GM19099 (cell line): Measurements from ENCODE around the gene NET1.

Experiments
- POLR2A ChIP-seq: IDR thresholded peaks from 3 replicates; pipeline ENCODE4 v1.6.1; 2011; ENCODE audit warnings: low read depth; ENCODE audit not compliant: insufficient read length; ENCODE audit errors: extremely low read depth

Gene NET1

DNA sequence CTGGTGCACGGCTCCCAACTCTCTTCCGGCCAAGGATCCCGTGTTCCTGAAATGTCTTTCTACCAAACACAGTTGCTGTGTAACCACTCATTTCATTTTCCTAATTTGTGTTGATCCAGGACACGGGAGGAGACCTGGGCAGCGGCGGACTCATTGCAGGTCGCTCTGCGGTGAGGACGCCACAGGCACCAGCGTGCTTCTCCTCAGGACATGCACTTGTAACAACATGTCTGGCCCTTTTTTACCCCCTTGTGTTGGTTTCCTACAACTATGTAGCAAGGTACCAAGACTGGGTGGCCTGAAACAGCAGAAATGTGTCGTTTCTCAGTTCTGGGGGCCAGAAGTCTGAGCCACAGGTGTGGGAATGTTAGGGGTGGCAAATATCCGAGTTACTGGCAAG, 68.8 kb downstream of the NET1 start:
- no peak for TF ChIP-seq POLR2A

DNA sequence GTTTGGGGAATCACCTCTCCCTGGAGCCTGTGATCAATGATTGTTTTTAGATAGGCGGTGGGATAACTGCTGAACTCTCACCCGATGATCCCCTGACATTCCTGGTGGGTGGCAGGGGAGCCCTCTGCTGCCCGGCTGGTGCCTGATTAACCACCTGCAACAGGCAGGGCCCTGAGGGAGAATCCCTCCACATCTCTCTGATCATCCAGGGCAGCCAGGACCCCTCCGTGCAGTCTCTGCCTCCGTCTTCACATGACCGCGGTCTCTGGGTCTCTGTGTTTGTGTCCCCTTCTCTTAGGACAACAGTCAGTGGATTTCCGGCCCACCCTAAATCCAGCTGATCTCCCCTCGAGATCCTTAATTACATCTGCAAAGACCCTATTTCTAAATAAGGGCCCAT, 69.7 kb downstream of the NET1 start:
- TF ChIP-seq POLR2A = no peak

DNA sequence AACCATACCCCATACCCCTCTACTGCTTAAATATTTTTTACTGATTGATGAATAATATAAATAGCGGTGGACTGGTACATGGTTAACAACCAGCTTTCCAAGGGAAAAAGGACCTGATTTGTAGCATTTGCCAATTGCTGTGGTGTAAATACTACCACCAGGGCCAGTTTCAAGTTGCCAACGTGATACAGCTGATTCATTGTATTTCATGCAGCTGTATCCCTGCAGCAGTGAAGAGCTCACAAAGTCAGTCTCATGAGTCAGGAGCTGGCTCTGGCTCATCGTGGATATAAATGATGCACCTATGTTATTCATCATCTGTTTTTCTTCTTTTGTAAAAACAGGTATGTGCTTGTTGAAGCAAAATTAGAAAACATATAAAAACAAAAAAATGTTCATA, 71.8 kb downstream of the NET1 start:
- TF ChIP-seq POLR2A = no peak

DNA sequence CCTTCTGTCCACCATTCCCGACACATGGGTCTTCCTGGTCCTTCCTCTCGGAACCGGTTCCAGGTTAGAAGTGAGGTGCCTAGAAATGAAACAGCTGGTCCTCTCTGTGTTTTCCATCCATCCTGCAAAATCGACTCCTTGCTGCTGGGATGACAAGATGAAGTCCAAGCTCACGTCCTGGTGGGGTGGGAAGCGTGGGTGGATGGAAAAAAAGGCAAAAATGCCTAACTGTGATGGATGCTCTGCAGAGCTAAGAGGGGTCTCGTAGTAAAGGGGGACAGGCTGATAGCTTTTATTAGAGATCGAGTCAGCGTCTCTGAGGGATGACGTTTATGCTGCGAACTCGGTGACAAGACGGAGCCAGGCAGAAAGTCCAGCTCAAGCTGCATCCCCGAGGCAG, 72.9 kb downstream of the NET1 start:
- no peak for TF ChIP-seq POLR2A

DNA sequence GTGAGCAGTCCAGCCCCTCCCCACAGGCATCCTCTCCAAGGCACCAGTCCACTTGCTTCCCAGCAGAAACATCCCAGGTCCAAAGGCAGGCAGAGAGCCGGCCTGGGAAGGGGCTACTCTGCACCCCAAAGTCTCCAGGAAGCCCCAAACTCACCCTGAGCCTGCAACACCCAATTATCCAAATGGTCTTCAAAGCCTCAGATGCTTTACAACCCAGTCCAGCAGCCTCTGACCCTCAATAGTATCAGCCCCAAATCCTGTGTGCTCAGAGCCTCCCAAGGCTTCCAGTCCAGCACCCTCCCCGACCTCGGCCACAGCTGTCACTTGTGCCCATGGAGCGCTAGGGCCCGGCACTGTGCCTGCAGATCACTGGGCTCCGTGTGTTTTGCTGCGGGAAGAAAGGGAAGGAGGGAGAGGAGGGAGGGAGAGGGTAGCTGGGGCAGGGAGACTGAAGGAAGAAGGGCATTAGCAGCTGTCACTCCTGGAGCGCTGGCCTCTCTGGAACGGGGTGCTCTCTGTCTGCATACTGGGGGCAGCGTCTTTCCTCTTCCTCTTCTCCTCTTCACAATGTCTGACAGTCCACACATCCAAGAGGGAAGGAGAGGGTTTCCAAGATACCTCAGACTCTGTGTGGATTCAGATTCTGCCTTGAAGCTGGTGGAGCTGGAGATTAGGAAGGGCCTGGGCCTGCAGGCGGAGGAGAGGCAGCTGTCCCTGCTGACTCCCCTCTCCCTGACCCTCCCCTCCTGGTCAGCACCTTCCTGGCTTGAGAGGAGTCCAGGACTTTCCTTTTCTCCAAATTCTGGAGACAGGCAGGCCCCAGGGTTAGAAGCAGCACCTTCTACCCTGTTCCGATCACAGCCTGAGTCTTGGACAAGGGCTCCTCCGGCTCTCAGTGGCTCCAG, 73.8 kb downstream of the NET1 start:
- no peak for TF ChIP-seq POLR2A

DNA sequence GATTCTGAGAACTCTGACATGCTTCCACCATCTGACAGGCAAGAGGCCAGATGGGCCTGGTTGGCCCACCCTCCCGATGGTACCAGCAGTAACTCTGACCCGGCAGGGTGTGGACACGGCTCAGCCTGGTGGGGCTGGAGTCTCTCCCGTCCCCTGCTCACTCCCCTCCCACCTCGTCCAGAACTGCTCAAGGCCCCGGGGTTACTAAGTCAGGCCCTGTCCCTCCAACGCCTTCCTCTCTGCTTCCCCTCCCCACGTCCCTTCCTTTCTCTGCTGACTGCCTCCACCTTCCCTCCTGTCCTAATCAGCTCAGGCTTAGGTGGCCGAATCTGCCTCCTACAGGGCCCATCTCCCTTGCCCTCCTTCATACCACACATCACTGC, 74.5 kb downstream of the NET1 start:
- no peak for TF ChIP-seq POLR2A

DNA sequence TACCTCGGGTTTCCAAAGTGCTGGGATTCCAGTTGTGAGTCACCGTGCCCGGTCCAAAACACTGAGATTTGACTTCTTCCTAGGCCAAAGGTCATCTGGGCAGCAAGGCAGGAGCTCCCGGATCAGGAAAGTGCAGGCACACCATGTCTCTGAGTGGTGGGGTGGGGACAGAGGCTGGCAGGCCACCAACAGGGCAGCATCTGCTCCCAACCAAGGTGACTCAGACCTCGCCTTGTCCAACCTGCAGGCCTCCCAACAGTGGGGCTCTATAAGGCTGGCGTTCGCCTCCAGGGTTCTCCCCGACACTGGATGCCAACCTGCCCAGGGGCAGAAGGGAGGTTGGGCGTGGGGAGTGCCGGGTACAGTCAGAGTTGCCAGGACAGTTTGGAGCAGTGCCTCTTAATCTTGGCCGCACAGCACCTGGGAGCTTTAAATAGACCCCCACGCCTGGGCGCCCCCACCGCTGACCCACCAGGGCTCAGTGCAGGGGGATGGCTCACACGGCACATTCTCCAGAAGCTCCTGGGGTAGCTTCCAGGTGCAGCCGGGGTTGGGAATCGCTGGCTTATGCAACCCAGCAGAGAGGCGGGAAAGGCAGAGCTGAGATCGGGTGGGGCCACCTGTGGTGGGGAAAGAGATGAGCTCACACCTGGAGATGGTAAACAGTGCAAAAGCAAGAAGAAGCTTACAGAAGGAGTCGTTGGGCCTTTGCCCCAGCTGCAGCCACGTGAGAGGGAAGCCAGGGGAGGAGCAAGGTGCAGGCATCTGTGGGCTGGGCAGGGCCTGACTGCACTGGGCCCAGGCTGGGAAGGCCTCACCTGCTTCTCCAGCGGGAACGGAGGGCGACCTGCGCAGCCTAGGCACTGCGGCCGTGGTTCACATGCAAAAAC, 76.2 kb downstream of the NET1 start:
- no peak for TF ChIP-seq POLR2A

DNA sequence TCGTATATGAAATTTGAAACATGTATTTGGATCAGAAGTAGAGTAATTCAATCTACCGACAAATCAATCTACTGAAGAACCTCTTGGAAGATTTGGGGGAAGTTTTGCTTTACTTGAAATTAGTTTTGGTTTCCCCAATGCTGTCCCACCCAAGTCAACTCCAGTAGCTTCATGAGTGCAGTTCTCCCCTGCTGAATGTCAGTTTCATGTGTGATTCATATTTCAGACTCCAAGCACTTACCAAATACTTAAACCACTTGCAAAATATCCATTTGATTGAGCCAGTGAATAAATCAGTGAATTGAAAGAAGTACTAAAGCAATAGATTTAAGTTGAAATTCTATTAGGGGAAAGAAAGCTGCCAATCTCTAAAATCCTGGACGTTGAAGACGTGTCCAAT, 77.7 kb downstream of the NET1 start:
- TF ChIP-seq POLR2A = no peak

DNA sequence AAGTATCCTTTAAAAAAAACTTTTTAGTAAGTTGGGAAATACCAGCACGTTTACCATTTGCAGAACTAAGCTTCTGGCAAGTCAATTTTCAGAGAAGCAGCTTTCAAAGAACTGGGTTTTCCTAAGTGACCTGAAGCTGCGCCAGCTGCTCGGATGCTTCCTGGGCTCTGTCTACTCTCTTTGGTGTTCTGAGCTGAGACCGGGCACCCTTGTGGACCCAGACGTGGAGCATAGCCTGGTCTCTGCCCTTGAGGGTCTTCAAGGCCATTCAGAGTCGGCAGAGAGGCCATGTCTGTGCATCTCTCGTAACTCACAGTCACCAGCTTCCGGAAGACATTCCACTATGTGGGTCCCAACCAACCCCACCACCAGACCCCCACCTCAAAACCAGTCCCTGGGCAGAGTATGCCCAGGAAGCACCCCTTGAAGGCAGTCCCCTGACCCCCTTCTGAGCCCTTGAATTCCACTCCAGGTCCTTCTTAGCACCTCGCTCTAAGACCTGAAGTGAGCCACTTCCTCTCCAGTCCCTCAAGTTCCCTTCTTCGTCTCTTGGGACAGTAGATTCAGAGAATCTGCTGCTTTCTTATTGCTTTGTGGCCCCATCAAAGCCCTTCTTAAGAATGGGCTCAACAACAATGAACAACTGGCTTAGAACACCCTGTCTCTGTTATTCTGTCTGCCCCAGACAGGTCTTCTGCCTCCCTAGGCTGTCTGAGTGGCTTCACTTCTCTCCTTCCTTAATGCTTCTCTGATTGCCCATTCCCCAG, 78.5 kb downstream of the NET1 start:
- no peak for TF ChIP-seq POLR2A

DNA sequence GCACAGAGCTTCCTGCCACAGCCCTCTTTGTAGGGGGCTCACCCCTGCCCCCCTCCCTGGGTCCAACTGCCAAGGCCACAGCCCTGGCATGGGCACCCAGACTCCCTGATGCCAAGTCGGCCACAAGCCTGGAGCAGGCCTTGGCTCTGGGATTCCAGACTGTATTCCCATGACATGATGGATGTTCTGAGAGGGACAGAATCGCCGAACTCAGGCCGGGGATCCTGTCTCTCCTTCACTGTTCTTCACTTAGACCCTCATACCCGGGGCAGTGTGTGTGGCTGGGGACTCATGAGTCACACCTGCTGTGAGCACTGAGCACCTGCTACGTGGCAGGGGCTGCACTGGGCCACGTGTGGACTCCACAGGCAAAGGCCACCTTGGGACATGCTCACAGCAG, 79.1 kb downstream of the NET1 start:
- TF ChIP-seq POLR2A = no peak

DNA sequence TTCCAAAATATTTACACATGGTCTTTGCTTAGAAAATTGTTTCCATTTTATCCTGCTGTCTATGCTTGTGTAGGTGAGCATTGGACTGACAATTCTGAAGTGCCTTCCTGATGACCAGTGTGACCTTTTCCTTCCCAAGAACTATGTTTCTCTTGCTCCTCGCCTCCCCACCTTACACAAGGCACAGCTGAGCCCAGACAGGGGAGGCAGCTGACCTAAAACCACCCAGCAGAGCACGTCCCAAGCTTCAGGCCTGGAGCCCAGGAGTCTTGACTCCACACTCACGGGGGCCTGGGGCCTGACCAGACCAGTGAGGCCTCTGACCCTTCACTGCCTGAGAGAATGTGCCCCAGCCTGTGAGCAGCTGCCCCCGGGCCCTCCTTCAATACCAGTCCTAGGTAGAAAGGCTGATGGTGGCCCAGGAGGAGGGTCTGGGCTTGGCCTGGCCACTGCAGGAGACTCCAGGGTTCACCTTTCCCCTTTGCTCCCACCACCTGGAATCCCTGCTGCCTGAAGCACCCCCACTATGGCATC, 80.0 kb downstream of the NET1 start:
- TF ChIP-seq POLR2A = no peak

DNA sequence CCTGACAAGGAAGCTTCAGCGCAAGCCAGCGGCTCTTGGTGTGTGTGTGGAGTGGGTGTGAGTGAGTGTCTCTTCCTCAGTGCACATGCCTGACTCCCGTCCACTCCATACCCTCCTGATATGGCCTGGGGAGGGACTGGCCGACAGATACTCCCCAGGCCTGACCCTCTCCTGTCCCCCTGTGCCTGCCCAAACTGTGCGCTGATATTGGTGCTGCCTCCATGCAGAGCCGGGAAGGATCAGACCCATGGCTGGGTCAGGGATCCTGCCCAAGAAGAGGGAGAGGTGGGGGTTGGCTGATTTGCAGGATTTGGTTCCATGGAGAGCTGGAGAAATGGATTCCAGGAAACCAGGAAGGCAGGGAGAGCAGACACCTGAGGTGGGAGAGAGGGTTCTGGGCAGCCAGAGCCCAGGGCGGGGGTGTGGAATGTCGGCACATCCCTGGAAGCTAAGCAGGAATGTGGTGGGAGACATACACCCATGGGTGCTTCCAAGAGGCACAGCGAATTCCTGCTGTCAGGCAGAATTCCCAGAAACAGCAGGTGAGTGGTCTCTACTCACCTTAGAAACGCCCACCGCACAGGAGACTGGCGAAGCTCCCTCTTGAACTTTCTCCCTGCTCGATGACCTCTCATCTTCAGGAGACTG, 80.7 kb downstream of the NET1 start:
- TF ChIP-seq POLR2A = no peak

DNA sequence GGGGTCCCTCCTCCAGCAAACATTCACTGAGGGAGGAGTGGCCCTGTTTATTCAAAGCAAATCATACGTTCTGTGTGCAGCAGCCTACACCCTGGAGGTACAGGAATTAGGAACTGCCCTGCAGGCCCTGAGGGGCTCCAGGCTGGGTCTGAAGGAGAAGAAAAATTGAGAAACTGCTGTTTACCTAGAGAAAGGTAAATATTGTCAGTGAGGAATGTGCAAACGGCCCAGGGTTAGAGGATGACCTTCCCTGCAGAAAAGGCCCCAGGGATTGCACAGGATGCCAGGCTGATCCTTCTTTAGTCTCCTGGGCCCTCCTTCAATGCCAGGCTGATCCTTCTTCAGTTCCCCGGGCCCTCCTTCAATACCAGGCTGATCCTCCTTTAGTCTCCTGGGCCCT, 81.3 kb downstream of the NET1 start:
- no peak for TF ChIP-seq POLR2A

DNA sequence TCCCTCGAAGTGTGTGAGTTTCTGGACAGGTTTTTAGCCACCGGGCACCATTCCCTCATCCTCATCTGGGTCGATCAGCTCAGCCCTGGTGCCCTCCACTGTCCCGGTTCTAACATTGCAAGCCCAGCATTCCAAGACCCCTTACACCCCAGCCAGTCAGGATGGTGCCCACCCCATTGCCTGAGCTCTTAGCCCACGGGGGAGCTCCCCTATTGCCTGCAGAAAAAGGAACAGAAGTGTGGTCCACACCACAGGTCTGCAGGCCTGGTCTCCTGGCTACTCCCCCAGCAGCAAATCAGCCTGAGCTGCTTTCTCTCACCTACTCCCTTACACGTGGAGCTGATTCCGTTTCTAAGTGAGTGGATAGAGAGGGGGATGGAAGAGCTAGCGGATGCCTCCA, 82.3 kb downstream of the NET1 start:
- TF ChIP-seq POLR2A = no peak
